ENCODE results near the gene DBNDD2.

- no peak for TF ChIP-seq CTCF (conservative IDR thresholded peaks at IDR 0.05)
- no peak for TF ChIP-seq EZH2 (IDR thresholded peaks at IDR 0.05; ENCODE audit: low read depth)
Observed at GRCh38 chr20:45420125-45420524, 12.0 kb downstream of the DBNDD2 start.
